ENCODE measurements around the gene KLC4.

GRCh38 chr6:43081043-43081442, 21.6 kb downstream of the KLC4 start:
- TF ChIP-seq, protein P1, sequence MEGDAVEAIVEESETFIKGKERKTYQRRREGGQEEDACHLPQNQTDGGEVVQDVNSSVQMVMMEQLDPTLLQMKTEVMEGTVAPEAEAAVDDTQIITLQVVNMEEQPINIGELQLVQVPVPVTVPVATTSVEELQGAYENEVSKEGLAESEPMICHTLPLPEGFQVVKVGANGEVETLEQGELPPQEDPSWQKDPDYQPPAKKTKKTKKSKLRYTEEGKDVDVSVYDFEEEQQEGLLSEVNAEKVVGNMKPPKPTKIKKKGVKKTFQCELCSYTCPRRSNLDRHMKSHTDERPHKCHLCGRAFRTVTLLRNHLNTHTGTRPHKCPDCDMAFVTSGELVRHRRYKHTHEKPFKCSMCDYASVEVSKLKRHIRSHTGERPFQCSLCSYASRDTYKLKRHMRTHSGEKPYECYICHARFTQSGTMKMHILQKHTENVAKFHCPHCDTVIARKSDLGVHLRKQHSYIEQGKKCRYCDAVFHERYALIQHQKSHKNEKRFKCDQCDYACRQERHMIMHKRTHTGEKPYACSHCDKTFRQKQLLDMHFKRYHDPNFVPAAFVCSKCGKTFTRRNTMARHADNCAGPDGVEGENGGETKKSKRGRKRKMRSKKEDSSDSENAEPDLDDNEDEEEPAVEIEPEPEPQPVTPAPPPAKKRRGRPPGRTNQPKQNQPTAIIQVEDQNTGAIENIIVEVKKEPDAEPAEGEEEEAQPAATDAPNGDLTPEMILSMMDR (IDR thresholded peaks at IDR 0.05) = no peak
- TF ChIP-seq ZFX (IDR thresholded peaks at IDR 0.05; ENCODE audit: borderline replicate concordance) = no peak

Measured in 22Rv1 (cell line).